IMR-90 (cell line): ENCODE results near the gene CACNA2D3.

ENCODE experiments used
- BHLHE40 ChIP-seq: fragments of 150-350 bp; IDR thresholded peaks from 2 replicates; pipeline ENCODE4 v1.6.1; 2016; ENCODE audit warnings: mild to moderate bottlenecking, low read depth, low read length
- CEBPB ChIP-seq: IDR thresholded peaks from 2 replicates; pipeline ENCODE4 v1.6.1; 2012; ENCODE audit warnings: low read depth, low read length, improper control_type of control experiment
- ELK1 ChIP-seq: fragments of 150-350 bp; IDR thresholded peaks from 2 replicates; pipeline ENCODE4 v1.6.1; 2016; ENCODE audit warnings: low read depth, mild to moderate bottlenecking, low read length, moderate library complexity, borderline replicate concordance
- FOS ChIP-seq: fragments of 150-350 bp; IDR thresholded peaks from 2 replicates; pipeline ENCODE4 v1.6.1; 2016; ENCODE audit warnings: low read depth, low read length
- MAFK ChIP-seq: IDR thresholded peaks from 2 replicates; pipeline ENCODE4 v1.6.1; 2012; ENCODE audit warnings: low read depth, low read length, improper control_type of control experiment
- MXI1 ChIP-seq: IDR thresholded peaks from 2 replicates; pipeline ENCODE4 v1.6.1; 2012; ENCODE audit warnings: low read depth, mild to moderate bottlenecking, low read length, moderate library complexity, borderline replicate concordance
- POLR2A ChIP-seq: IDR thresholded peaks from 2 replicates; pipeline ENCODE4 v1.6.1; 2012; ENCODE audit warnings: mild to moderate bottlenecking, low read depth, low read length
- RAD21 ChIP-seq: IDR thresholded peaks from 2 replicates; pipeline ENCODE4 v1.6.1; 2012; ENCODE audit warnings: low read length, improper control_type of control experiment
- RCOR1 ChIP-seq: IDR thresholded peaks from 2 replicates; pipeline ENCODE4 v1.6.1; 2012; ENCODE audit warnings: mild to moderate bottlenecking, low read length, improper control_type of control experiment; ENCODE audit not compliant: insufficient replicate concordance
- RFX5 ChIP-seq: IDR thresholded peaks from 2 replicates; pipeline ENCODE4 v1.8.0; 2012; ENCODE audit warnings: low read depth, mild to moderate bottlenecking, low read length, moderate library complexity
- SMC3 ChIP-seq: fragments of 150-350 bp; IDR thresholded peaks from 2 replicates; pipeline ENCODE4 v1.6.1; 2016; ENCODE audit warnings: low read depth, mild to moderate bottlenecking, antibody characterized with exemption, low read length, moderate library complexity
- TF ChIP-seq, protein P1 (sequence below): fragments of 150-350 bp; IDR thresholded peaks from 2 replicates; pipeline ENCODE4 v1.6.1; 2017; ENCODE audit warnings: mild to moderate bottlenecking, antibody characterized with exemption, low read length, low read depth
- TF ChIP-seq, protein P2 (sequence below): conservative IDR thresholded peaks from 2 replicates; pipeline ENCODE4 v1.5.1; 2012; ENCODE audit warnings: mild to moderate bottlenecking, low read depth, low read length, improper control_type of control experiment

DNA sequence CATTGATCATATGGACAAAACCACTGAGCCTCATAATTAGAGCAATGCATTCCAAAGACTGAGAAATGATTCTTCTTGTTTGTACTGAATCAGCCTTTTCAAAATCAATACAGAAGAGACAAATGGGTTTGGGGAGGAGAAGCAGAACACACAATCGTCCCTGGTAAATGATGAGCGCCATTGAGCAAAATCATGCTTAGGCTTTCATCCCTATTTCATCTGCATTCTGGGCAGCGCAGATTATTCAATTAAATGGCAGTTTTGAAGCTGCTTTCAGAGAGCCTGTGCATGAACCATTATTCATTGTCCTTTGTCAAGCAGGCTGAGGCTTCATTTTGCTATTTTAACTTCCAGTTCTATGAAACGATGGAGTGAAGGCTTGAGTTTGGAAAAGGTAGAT lies 371.9 kb downstream of the CACNA2D3 start:
- TF ChIP-seq, protein P1, sequence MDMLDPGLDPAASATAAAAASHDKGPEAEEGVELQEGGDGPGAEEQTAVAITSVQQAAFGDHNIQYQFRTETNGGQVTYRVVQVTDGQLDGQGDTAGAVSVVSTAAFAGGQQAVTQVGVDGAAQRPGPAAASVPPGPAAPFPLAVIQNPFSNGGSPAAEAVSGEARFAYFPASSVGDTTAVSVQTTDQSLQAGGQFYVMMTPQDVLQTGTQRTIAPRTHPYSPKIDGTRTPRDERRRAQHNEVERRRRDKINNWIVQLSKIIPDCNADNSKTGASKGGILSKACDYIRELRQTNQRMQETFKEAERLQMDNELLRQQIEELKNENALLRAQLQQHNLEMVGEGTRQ = no peak
- no peak for TF ChIP-seq RAD21
- TF ChIP-seq MAFK = no peak
- TF ChIP-seq, protein P2, sequence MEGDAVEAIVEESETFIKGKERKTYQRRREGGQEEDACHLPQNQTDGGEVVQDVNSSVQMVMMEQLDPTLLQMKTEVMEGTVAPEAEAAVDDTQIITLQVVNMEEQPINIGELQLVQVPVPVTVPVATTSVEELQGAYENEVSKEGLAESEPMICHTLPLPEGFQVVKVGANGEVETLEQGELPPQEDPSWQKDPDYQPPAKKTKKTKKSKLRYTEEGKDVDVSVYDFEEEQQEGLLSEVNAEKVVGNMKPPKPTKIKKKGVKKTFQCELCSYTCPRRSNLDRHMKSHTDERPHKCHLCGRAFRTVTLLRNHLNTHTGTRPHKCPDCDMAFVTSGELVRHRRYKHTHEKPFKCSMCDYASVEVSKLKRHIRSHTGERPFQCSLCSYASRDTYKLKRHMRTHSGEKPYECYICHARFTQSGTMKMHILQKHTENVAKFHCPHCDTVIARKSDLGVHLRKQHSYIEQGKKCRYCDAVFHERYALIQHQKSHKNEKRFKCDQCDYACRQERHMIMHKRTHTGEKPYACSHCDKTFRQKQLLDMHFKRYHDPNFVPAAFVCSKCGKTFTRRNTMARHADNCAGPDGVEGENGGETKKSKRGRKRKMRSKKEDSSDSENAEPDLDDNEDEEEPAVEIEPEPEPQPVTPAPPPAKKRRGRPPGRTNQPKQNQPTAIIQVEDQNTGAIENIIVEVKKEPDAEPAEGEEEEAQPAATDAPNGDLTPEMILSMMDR = no peak
- TF ChIP-seq MXI1 = no peak
- no peak for TF ChIP-seq RFX5
- TF ChIP-seq POLR2A = no peak
- TF ChIP-seq SMC3 = no peak
- no peak for TF ChIP-seq ELK1
- TF ChIP-seq CEBPB = no peak
- TF ChIP-seq RCOR1 = no peak
- TF ChIP-seq FOS = no peak
- no peak for TF ChIP-seq BHLHE40
